Calu3 (cell line): Measurements from ENCODE around the gene CLEC3B. TPM values are rescaled to one million over a fixed set of nuclear protein-coding genes. Genes with fewer than 3 reads are reported as not detected.

Experiments used
- BruUV-seq: library from RNA; stranded (reverse); fragments of 400-500 nt; replicated peaks from 2 replicates; lab custom pipeline; 2021; lab: Mats Ljungman, UMichigan
- CTCF ChIA-PET: fragments of 300-600 bp; sonication (Branson Sonifier 250); formaldehyde crosslinking; loops from one replicate; lab custom pipeline; 2022; ENCODE audit warnings: antibody characterized with exemption; lab: Charles Lee
- DNase-seq: peaks from one replicate; pipeline ENCODE4 v3.0.0; 2022
- H3K27ac Mint-ChIP-seq: one replicate; pipeline ENCODE4 v1.8.0; 2022; ENCODE audit warnings: mixed read lengths; ENCODE audit not compliant: unreplicated experiment
- H3K27me3 Mint-ChIP-seq: one replicate; pipeline ENCODE4 v1.8.0; 2022; ENCODE audit warnings: mixed read lengths; ENCODE audit not compliant: unreplicated experiment
- H3K36me3 Mint-ChIP-seq: one replicate; pipeline ENCODE4 v1.8.0; 2022; ENCODE audit warnings: mild to moderate bottlenecking, moderate library complexity, mixed read lengths; ENCODE audit not compliant: insufficient read depth, unreplicated experiment
- H3K4me1 Mint-ChIP-seq: one replicate; pipeline ENCODE4 v1.8.0; 2022; ENCODE audit warnings: mild to moderate bottlenecking, low read depth, mixed read lengths; ENCODE audit not compliant: unreplicated experiment
- H3K4me3 Mint-ChIP-seq: one replicate; pipeline ENCODE4 v1.8.0; 2022; ENCODE audit warnings: mild to moderate bottlenecking, low read depth, moderate library complexity, mixed read lengths; ENCODE audit not compliant: unreplicated experiment
- H3K9me3 Mint-ChIP-seq: one replicate; pipeline ENCODE4 v1.8.0; 2022; ENCODE audit warnings: low read depth, mixed read lengths; ENCODE audit not compliant: unreplicated experiment
- intact Hi-C: fragments of 100-400 bp; cut with micrococcal nuclease; formaldehyde crosslinking; loops from one replicate; pipeline ENCODE4 v1.10.0; 2022; ENCODE audit not compliant: unreplicated experiment
- total RNA-seq: library from RNA; stranded (reverse); gene quantifications from 2 replicates; pipeline ENCODE4 v1.2.3, GENCODE V29; 2022
- TF ChIP-seq, protein P1 (sequence below): fragments of 200-600 bp; IDR thresholded peaks from one replicate; pipeline ENCODE4 v1.8.0; 2022; ENCODE audit warnings: antibody characterized with exemption; ENCODE audit not compliant: unreplicated experiment

The CLEC3B gene
- total RNA-seq, 1 experiment from 2014 or later: not detected

- DNase-seq: no peak
- Mint-ChIP-seq H3K9me3 (no peaks in the 10 kb centered on the region), H3K4me3 (no peak overlapping the region), H3K27me3 (no peaks in the 10 kb centered on the region), H3K27ac (no peak overlapping the region), H3K36me3 (peaks cover 11% of the 10 kb centered on the region), H3K4me1 (peaks cover 19% of the 10 kb centered on the region)
- TF ChIP-seq, protein P1, sequence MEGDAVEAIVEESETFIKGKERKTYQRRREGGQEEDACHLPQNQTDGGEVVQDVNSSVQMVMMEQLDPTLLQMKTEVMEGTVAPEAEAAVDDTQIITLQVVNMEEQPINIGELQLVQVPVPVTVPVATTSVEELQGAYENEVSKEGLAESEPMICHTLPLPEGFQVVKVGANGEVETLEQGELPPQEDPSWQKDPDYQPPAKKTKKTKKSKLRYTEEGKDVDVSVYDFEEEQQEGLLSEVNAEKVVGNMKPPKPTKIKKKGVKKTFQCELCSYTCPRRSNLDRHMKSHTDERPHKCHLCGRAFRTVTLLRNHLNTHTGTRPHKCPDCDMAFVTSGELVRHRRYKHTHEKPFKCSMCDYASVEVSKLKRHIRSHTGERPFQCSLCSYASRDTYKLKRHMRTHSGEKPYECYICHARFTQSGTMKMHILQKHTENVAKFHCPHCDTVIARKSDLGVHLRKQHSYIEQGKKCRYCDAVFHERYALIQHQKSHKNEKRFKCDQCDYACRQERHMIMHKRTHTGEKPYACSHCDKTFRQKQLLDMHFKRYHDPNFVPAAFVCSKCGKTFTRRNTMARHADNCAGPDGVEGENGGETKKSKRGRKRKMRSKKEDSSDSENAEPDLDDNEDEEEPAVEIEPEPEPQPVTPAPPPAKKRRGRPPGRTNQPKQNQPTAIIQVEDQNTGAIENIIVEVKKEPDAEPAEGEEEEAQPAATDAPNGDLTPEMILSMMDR: no peak
- intact Hi-C loops: no loop called here
- no TSS peak for BruUV-seq
- CTCF ChIA-PET: no interaction called here
These were observed 37.0 kb upstream of the CLEC3B start for GRCh38 chr3:44989141-44989540.

GRCh38 chr3:44989636-44990373 lies 36.3 kb upstream of the CLEC3B start:
- TF ChIP-seq, protein P1: no peak
- H3K4me1 Mint-ChIP-seq: peaks cover 25% of the 10 kb centered on the region
- H3K9me3 Mint-ChIP-seq: no peaks in the 10 kb centered on the region
- no peak for DNase-seq
- intact Hi-C loops: no loop called here
- CTCF ChIA-PET: no interaction called here
- H3K27me3 Mint-ChIP-seq: no peaks in the 10 kb centered on the region
- H3K36me3 Mint-ChIP-seq: peaks cover 14% of the 10 kb centered on the region
- BruUV-seq: no TSS peak
- H3K27ac Mint-ChIP-seq: no peak overlapping the region
- no peak overlapping the region for H3K4me3 Mint-ChIP-seq

DNA sequence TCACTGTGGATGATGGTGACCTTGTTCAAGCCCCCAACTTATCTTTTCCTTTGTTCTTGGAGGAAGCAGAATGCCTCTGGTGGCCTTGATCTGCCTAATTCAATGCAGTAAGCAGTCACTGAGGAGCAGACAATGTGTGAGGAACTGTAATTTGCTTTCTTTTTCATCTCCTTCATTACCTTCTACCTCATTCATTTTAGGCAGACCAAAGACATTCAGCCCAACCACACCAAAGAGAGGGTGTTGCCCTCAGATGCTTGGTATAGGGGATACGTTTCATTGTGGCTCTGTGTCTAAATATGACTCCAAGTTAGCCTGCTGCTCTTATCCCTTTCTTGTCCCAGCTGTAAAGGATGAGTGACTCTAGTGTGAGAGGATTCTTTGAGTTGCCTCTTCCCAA lies 34.8 kb upstream of the CLEC3B start:
- intact Hi-C loops: no loop called here
- Mint-ChIP-seq H3K9me3 (no peaks in the 10 kb centered on the region), H3K27ac (no peak overlapping the region), H3K4me1 (peaks cover 33% of the 10 kb centered on the region), H3K4me3 (no peak overlapping the region), H3K27me3 (no peaks in the 10 kb centered on the region), H3K36me3 (peaks cover 19% of the 10 kb centered on the region)
- DNase-seq: no peak
- BruUV-seq: no TSS peak
- CTCF ChIA-PET: no interaction called here
- TF ChIP-seq, protein P1: no peak

DNA sequence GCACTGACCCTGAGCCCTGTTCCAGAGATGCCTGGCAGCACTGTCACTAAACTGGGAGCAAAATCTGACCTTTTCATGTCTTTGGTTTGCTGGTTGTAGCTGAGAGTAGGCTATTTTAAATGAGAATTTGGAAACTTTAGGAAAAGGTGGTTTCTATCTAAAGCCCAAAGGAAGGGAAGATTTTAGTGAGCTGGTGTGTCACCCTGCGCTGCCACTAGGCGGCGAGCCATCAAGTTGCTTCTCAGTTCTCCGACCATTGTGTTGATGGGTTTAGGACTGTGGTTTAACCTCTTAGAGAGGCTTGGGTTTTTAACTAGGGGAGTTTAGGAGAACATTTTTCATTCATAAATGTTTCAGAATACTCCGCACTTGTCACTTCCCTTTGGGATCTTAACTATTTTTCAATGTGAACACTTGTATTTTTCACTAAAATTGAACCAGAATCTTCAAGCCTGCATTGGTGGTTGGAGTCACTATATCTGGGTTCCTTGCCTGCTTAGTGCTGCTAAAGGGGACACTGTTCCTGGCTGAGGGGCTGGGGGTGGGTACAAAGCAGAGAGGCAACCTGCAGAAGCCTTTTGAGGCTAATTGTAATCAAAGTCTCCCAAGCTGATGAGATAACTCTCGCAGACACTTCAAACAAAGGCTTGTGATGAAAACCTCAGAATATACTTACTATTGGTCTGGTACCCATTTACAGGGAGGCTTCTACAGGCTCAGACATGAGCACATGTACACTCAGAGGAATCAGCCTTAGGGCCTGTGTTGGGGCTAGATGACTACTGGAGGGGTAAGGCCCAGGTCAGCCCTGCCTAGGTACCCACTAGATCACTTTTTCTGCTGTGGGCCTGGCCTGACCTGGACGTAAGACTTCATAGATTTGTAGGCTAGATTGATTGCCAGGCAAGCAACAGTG lies 33.3 kb upstream of the CLEC3B start:
- Mint-ChIP-seq H3K4me1 (peaks cover 35% of the 10 kb centered on the region), H3K9me3 (no peaks in the 10 kb centered on the region), H3K4me3 (no peak overlapping the region), H3K27me3 (no peaks in the 10 kb centered on the region), H3K27ac (no peak overlapping the region), H3K36me3 (peaks cover 19% of the 10 kb centered on the region)
- peak; percentile 13 for DNase-seq
- intact Hi-C loops: no loop called here
- BruUV-seq: no TSS peak
- TF ChIP-seq, protein P1: peak; percentile 59
- CTCF ChIA-PET: interaction anchor here (0.6 to 1.0 kb wide), 2 partner anchors 9 to 17 kb away, joined by 3 to 5 read pairs; partner anchors contain the start of genes EXOSC7 and ZDHHC3
